NCI-H1105 (cell line): ENCODE measurements around the gene PDE4B.
A peak's percentile ranks its signal among the peaks of the same experiment; 100 is the strongest.

Experiments
- DNase-seq: peaks from one replicate; lab custom pipeline; 2025; lab: John Stamatoyannopoulos, UW

The PDE4B gene

DNA sequence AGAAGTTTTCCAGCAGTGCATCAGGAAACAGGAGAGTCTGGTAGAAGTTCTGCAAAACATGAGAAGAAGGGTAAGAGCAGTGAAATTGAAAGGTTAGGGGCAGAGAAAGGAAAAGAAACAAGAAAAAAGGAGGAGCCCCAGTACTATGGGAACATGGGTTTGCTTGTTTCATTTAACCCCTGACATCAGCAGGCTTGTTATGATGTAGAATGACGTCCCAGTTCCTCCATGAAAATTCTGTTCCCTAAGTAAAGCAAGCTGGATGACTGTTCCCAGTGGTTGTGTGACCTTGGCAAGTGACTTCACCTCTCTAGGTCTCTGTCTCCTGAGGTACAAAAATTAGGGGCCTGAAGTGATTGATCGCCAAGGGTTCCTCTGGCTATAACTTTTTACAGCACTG is 472.6 kb downstream of the PDE4B start:
- no peak for DNase-seq

DNA sequence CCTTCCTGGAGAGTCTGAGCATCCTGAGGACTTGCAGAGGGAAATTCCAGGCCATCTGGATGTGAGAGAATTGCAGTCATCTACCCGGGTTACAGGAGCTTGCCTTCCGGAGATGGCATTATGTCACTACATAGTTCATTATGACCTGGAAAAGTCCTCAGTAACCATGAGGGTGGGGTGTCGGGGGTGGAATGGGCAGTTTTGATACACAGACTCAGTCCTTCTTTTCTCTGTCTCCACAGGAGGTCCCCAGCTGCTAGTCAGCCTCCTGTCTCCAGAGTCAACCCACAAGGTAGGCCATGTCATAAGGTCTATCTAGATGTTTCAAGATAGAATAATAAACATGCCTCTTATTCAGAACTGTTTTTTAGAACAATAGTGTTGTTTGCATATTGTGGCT is 473.1 kb downstream of the PDE4B start:
- no peak for DNase-seq

DNA sequence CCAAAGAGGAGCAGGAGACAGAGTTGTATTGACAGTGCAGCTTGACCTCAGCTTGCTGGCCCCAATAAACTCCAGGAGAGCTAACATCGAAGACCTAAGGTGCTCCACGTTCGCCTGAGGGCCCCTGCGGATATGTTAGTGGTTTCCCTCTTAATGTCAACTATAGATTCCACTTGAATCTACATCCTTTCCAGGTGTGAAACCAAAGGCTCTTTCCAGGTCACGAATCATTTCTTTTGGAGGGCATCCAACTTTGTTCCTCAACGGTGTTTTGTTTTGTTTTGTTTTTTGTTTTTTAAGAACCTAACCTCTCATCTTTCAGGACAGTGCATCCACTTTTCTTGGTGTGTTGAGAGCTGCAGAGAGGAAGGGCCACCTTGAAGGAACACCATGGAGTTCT is 473.7 kb downstream of the PDE4B start:
- DNase-seq = peak; percentile 38

DNA sequence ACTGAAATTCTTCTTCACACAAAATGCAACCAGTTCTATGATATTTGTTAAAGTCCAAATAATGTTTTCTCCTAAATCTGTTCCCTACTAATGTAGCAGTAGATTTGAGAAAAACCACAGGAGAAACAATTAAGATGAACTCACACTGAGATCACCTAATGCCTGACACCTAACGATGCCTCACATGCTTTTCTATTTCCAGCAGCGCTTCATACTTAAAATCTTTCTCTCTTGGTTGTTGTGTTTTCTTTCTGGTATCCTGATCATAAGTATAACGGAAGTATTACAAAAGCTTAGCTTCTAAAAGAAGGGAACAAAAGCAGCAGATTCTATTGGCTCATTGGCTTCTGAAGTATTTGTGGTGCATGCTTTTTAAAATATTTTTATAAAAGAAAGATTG is 474.1 kb downstream of the PDE4B start:
- DNase-seq = no peak

DNA sequence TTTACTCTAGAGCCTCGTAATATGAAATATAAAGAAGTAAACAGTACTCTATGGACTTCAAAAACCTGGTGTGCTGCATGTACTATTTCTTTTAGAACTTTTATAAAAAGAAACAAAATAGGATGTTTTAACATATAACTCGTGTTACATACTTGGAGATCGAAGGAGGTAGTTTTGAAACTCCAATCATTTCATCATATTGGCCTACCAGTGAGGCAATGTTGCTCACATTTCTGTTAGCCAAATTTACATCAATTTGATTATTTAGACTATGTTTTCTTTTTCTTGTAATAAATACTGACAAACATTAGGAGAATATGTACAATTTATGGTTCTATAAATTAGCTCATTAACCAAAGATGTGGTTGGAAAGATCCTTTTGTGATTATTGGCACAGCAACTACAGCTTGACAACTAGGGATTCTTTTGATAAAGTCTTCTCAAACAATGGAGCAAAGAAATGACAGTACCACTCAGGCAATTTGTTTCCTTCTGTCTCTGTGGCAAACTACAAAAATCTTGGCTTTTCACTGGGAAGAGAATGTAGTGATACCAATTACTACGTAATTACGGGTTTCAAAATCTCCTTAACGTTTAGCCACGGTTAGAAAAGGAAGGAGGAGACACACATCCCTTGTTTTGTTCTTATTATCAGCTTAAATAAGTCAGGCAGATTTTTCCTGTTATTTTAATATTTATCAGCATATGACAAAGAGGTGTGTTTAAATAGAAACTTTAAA is 474.7 kb downstream of the PDE4B start:
- peak; percentile 2 for DNase-seq

DNA sequence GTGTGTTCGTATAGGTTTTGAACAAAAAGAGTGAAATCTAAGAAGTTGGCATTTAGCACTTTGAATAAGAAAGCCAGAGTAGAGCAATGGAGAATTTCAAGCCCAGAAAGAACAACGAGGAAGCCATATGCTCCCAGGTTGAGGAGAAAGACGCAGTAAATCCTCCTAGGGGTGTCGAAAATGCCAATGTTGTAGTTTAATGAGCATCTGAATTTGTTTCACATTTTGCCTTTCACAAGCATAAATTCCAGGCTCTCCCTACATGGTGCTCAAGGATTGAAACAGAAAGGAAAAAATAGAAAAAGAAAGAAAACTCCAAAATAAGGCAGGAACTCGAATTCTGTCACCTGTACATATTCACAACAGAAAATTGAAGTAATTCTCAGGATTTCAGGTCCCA is 476.5 kb downstream of the PDE4B start:
- no peak for DNase-seq

DNA sequence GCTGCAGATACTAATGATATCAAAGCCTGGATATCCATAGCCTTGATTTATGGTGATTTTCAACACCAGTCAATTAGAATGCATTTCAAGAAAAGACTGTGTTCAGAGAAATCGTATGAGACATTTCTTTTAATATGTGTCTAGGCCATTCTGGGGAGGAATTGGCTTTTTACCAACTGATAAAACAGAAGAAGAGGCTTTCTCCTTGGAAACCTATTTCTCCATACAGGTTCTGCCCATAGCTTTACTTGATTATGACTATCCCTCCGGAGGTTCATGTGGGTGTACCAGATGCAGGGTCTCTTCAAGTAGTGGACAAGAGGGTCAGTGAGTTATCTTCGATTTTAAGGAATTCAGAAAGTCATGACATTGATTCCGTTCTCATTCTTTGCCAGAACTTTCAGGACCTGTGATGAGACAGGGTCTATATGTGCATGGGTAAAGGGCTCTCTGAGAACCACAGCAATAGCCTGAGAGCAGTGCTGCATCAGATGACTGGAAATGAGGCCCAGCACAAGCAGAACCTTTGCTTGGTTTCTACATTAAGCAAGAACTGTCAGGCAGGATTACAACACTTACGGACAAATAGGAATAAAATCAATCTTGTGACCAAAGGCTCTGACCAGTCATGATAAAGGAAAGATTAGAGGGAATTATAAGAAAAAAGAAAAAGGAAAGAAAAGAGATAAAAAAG is 477.6 kb downstream of the PDE4B start:
- DNase-seq = no peak

DNA sequence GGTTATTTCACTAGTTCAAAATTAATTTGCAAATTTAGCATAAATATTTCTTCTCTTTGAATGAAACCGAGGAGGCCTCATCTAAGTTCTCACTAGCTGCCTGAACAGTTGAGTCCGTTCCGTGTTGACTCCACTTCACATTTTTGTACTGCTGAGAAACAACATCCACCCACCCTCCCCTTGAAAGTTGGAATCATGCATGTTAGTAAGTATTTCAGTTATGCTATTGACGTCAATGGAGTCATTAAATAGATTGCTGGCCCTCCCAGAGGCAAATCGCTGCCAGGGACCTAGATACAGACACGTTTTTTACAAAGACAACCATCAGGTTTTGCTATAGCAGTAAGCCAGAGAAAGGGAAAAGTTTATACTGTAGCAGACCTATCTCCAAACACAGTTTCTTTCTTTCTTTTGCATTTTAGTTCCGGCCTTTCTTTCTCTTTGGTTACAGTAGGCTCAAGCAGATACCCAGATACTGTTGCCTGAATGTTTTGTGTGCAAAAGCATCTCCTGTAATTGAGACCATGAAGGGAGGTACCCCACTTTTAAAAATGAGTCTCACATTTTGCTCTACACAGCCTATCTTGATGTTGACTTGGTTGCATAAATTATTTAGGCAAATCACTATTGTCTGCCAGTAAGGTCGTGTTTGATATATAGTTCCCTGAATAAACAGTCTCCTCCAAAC is 478.7 kb downstream of the PDE4B start:
- peak; percentile 68 for DNase-seq

DNA sequence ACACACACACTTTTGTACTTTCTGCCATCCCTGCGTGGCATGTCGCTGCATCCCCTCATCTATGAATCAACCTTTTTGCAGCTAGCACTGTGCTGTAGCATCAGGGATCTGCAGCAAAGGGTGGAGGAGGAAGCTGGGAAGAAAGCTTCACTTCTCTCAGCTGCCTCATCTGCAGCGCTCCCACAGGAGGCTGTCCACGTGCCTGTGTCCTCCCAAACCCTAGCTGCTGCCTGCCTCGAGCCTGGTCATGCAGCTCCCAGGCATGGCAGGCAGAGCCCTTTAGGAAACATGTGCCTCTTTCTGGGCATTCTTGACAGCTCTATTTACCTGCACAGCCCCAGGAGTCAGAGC is 479.2 kb downstream of the PDE4B start:
- DNase-seq = no peak

DNA sequence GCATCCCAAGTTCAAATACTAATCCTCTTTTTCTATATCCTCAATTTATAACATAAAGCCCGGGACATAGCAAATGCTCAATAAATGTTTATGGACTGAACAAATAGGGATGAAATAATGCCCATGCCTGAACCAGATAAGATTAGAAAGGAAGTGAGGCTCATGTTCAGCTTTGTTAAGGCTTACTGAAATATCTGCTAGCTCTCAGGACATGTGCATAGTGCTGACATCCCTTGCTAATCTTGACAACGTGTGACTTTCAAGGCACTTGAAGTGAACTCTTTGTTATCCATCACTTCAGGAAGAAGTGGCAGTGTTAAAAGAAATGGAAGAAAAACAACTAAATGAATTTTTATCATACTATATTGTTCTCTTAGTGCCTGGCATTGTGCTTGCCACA is 481.0 kb downstream of the PDE4B start:
- DNase-seq = no peak

DNA sequence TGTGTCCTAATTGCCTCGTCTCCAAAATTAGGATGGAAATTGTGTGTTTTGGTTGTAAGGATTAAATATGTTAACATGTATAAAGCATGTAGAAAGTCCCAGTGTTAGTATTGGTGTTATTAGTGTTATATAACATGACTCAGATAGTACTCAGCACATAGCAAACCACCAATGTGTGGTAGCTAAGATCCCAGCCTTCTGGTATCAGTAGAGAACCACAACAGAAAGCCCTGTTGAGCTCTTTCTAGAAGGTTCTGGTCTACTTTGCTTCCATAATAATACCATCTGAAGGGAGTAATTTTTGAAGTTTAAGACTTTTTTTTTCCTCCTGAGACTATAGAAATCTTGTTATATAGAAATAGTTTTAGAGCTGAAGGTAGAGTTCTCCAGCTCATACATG is 481.9 kb downstream of the PDE4B start:
- DNase-seq = no peak

DNA sequence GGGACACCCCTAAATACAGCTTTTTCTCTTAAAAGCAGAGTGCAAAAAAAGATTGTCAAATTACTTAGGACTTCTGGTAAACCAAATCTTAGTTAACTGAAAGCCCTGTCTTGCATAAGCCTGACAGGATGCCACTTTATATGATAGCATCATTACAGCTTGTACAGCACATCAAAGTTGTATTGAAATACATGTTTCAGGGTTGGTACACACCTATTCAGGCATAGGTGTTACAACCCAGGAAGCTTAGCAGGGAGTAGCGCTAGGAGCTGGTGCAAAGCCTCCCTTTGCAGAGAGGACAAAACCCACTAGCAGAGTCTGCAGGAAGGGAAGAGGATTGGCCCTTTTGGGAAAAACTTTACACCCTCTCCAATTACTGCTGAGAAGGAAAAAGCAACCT is 482.4 kb downstream of the PDE4B start:
- no peak for DNase-seq

DNA sequence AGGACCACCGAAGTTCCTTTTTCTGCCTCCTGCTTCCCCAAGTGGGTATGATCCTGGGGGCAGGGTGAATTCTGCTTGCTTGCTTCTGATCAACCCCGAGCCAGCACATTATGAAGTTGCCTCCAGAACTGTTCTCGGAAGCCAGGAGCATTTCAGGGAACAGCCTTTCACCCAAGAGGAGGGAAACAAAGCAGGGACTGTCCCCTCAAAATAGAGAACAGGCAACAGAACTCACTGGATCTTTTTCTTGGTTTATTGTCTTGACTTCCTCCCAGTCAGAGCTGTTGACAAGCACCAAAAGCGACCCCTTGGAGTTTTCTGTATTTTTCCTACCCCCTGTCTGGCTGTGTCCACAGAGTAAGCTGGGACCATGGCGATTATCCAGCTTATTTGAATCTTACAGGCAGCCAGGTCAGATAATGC is 482.9 kb downstream of the PDE4B start:
- DNase-seq = no peak

DNA sequence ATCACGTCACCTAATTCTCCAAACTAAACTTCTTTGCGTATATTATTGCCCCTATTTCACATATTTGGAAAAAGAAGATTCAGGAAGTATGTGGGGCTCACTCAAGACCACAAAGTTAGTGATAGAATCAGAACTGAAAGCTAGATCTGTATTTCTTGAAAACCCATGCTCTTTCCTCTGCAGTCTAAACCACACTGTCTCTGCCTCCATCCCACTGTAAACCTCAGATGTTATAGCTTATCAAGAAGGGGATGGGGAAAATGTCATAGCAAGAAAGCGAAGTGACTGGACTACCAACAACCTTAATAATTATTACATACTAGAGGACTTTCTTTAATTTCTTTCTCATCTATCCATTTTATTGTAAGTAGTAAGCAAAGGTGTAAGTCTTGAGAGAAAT is 483.5 kb downstream of the PDE4B start:
- DNase-seq = no peak

DNA sequence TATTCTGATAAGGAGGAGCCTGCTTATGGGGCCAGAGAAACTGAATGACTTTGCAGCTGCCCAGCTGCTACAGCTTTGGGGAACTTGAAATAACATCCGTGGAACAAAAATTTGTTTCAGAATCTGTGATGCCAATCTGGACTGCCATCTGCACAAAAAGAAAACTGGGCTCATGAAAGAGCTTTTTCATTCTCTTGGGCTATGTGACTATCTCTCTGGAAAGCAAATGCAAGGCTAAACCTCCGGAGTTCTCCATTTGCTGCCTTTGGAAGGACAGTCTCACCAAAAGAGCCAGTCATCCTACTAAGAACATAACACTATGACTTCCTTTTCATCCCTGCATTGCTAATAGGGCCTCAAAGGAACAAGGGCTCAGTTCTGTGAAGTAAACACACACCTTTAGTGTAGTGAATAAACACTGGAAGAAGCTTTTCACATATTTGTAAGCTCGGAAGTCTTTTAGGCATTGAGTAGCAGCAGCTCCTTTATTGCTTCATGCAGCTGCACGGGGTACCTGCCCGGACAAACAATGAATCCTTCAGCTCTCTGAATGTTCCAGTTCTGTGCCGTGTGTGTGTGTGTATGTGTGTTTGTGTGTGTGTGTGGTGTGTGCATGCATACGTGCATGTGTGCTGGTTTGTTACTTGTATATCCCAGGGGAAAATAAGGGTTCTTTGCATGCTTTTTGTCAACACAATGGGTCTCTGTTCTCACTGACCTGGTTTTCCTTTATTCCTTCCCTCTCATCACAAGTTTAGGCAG is 485.7 kb downstream of the PDE4B start:
- no peak for DNase-seq

DNA sequence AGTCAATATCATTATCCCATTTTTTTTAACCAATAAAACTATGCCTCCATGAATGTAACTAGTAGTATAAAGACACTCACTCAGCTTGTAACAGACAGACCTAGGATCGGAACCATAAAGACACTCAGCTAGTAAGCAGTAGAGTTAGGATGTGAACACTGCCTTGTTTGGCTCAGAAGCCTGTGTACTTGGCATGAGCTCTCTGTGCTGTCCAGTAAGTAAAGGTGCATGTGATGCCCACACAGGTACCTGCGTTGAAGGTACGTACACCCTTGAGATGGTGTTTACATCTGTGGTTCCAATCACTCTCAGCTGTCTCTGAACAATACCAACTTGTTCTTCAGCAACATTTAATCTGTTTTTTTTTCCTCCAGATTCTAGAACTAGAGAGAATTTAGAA is 489.1 kb downstream of the PDE4B start:
- DNase-seq = no peak

DNA sequence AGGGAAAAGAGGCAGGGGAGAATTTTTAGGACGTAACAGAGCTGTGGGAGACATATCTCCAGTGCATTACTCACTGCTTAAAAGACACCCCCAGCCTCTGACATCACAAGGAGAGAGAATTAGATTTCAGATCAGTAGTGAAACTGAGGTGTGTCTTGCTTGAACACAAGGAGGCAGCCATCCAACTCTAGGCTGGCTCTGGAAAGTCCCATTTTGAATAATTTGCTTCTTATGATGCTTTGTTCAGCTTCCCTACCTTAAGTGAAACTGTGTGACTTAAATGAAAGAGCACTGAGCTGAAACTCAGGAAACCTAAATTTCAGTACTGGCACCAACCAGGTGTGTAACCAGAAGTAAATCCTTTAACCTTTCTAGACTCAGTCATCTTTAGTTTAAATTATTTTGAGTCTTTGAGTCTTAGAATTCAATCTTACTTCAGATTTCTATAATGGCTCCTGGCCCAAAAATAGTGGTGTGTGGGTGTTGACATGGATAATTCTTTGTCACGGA is 489.7 kb downstream of the PDE4B start:
- no peak for DNase-seq

DNA sequence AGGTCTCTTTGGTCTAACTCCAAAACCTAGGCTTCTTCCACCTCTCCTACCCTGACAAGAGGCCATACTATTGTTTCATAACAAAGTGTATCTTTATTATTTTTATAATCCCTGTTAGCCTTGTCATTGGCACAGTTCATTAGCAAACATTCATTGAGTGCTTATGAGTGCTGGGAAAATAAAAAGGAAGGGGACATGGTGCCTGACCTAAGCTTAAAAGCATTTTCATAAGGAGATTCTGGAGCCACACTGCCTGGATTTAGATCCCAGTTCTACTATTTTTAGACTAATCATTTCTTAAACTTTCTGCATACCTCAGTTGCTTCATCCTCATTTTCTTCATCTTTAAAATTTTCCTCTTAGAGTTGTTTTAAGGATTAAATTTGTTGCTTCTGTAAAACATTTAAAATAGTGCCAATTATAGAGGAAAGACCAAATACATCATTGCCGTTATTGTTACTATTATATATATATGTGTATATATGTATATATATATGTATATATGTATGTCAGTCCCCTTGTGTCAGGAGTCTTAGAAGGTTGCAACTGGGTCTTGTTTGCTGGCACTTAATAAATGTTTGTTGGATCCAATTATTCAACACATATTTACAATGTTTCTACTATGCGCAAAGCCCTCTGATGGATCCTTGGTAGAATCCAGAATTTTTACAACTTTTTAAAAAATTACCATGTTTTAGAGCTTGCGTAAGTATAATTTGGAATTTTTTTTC is 490.4 kb downstream of the PDE4B start:
- DNase-seq = no peak

DNA sequence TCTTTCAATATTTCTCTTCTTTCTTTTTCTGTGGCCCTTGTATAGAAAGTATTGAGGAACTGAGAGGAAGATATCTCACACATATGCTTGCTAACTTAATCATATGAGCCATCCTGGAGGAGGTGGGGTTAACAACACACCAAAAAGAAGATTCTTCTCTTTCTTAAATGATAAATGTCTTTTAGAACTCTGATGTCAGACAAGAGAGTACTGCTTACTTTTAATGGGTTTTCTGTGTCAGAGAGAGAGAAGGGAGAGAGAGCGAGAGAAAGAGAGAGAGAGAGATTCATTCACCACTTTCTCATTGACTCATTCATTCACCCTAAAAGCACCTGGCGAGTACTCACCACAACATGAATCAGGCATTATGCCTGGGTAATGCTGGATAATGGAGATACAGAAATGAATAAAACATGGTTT is 490.9 kb downstream of the PDE4B start:
- DNase-seq = no peak

DNA sequence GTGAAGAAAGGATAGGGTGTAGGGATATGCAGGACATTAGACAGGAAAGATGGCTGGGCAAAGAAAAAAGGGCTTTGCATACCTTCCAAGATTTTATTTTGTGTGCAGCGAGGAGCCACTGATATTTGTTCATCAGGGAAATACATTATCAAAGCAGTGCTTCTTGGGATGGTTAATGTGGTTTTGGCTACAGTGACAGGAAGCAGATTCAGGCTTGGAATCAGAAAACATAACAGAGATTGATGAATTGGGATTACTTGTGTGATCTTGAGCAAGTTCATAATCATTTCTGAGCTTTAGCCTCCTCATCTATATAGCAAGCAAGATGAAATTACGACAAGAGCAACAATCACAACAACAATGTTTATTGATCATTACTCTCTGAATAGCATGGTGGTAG is 492.1 kb downstream of the PDE4B start:
- DNase-seq = no peak

DNA sequence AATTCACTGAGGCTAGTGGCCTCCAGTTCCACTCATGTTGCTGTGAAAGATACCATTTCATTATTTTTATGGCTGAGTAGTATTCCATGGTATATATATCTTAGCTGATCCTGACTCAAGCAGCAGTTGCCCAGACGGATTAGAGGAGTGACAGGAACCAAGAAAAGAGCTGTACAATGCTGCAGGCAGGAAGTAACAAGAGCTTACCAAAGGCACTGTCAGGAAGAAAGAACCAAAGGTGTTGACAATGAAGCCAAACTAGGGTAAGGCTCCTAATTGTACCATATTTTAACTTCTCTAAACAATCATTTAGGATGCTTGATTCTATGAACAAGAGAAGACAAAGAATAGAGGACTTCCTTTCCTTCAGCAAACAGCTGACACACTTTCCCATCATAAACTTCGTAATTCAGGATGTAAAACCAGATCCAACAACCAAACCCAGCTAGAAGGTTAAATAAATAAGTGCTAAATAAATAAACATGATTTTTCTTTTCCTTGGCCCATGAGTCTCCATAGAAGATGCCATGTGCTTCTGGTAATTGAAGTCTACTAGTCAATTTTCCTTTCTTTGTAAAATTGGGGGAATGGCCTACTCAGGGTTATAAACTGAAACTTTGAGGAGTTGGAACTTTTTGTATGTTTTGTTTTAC is 493.0 kb downstream of the PDE4B start:
- DNase-seq = no peak
